ENCODE measurements around the gene RASD1. TPM values are rescaled to one million over a fixed set of nuclear protein-coding genes. Genes with fewer than 3 reads are reported as not detected.

RASD1 gene, protein sequence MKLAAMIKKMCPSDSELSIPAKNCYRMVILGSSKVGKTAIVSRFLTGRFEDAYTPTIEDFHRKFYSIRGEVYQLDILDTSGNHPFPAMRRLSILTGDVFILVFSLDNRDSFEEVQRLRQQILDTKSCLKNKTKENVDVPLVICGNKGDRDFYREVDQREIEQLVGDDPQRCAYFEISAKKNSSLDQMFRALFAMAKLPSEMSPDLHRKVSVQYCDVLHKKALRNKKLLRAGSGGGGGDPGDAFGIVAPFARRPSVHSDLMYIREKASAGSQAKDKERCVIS
- total RNA-seq (2014; rRNA removed; shearing (Covaris generic)): 0.28 and 1.3 TPM in 2 replicates

DNA sequence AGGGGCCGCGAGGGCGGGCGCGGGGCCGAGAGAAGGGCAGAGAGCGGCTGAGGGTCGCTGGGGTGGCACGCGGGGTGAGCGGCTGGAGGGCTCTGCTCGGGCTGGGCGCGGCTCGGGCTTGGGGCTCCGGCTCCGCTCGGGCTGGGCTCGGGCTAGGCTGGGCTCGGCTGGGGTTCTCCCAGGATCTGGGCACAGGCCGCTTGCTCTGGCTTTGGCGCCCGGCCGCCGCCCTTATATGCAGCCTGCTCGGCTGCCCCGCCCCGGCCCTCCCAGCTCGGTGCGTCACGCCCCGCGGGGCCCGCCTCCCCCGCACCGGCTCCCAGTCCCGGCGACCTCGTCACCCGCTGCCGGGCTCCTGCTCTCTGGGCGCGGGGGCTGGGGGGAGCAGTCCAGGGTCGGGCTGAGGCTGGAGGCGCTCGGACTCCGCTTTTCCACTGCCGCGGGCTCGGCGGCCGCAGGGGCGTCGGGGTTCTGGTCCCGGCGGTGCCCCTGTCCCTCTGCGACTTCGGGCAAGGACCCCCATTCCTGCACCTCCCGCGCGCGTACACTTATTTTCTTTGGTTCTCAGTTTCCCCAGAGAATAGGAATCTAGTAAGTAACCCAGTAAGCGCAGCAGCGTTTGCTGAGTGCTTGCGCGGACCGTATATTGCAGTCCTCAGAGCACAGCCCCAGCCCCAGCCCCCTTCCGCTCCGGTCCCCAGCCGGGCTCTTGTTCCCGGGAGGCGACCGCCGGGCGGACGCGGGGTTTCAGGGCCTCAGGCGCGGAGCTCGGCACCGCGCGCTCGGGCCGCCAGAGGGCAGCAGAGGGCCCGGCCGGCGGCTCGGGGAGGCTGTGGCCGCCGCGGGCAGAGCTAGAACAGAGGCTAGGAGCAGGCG, at the start of gene RASD1:
TSS of gene RASD1 (minus strand) at position 207 of the 876 bp plus-strand sequence. CDS start 214 bp downstream, outside the sequence.
- Histone ChIP-seq H3K36me3 (peaks cover 22% of the 10 kb centered on the region), H3K4me1 (replicated peaks) (peaks cover 11% of the 10 kb centered on the region), H3K4me3 (peak within 1 kb of the TSS; percentile 47), H3K27me3 (replicated peaks) (no peaks in the 10 kb centered on the region), H3K27ac (peak within 1 kb of the TSS; percentile 38; the same call in 1 of the 2 replicates), H3K9me3 (replicated peaks) (peaks cover 4% of the 10 kb centered on the region)
- DNase-seq (ENCODE audit: low read depth in 1 of 2, low spot score in 2 of 2): peak; percentile 85

DNA sequence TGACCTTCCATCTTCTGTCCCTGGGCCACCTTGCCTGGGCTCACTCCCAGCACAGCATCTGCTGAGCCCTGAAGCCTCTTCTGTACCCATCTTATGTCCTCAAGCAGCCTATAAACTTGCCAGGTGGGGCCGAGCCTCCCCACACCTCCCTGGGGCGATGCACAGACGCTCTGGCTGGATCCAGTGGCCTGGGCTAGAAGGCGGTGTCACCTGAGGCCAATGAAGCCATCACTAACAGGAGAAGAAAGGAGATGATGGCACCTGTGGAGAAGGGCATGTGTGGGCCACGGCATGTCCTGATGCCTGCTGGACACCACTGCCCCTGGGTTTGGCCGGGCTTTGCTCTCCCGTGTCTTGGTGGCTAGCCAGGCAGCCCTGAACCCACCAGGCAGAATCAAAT, 49.8 kb upstream of the RASD1 start:
- Histone ChIP-seq H3K27ac (no peak overlapping the region), H3K27me3 (replicated peaks) (no peaks in the 10 kb centered on the region), H3K36me3 (no peaks in the 10 kb centered on the region), H3K4me1 (replicated peaks) (peaks cover 9% of the 10 kb centered on the region), H3K4me3 (no peak overlapping the region), H3K9me3 (replicated peaks) (no peaks in the 10 kb centered on the region)
- no peak for DNase-seq (ENCODE audit: low read depth in 1 of 2, low spot score in 2 of 2)

DNA sequence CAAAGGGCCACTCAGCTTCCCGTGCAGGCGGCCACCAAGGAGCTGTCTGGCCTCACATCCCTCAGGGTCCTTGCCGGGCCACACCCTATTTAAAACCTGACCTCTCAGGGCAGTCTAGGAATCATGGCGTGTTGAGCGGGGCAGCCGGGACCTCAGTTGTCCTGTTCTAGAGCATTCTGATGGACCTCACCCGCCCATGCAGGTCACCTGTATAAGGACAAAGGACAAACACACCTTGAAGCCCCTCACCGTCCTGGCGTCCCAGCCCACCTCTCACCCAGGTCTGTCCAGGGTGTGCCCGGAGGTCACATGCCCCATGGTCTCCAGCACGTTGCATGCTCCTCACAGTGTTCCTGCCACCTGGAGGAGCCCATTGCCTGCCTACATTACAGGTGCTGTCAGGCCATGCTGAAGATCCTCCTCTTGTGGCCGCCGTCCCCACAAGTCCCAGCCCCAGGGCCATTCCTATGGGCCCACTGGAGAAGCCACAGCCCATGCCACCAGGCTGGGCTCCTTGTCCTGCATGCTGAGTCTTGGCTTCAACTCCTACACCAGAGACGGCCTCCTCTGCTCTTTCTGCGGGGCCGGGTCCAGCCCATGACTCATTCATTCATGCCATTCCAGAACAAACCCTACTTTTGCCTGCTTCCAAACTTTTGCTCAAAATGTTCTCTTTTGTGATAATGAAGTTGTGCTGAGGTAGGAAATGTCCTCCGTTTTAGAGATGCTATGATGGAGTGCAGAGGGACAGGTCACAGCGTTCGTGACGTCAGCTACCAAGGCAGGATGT, 49.0 kb upstream of the RASD1 start:
- Histone ChIP-seq H3K4me1 (replicated peaks) (peaks cover 9% of the 10 kb centered on the region; the same call in 1 of the 2 replicates), H3K4me3 (no peak overlapping the region), H3K27me3 (replicated peaks) (no peaks in the 10 kb centered on the region), H3K36me3 (no peaks in the 10 kb centered on the region), H3K9me3 (replicated peaks) (no peaks in the 10 kb centered on the region), H3K27ac (no peak overlapping the region)
- no peak for DNase-seq (ENCODE audit: low read depth in 1 of 2, low spot score in 2 of 2)

DNA sequence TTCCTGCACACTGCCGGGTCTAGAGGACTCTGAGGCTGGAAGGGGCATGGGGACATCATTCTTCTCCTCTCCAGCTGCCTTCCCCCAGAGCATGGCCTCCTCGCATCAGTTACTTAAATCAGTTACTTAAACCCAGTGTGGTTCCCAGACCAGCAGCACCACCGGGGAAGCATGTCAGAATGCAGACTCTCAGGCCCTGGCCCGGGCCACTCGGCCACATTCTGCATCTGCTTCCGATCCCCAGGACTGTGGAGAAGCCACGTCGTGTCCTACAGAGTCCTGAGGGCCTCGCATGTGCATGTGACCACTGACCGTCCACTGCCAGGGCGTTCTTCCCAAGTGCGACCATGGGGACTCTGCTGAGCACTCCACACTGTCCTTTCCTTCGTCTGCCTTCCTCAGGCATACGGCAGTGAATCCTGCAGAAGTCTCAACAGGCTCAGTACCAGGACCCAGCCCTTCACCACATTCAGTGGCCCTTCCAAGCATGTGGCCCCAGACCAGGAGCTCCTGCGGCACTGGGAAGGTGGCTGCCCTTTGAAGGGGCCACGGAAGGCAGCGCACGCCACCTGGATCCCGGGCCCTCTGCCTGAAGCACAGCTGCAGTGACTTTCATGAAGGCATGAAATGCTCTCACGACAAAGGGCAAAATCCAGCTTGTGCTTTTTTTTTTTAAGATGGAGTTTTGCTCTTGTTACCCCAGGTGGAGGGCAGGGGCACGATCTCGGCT, 46.9 kb upstream of the RASD1 start:
- DNase-seq (ENCODE audit: low read depth in 1 of 2, low spot score in 2 of 2): no peak
- Histone ChIP-seq H3K9me3 (replicated peaks) (no peaks in the 10 kb centered on the region), H3K27ac (no peak overlapping the region), H3K4me3 (no peak overlapping the region), H3K4me1 (replicated peaks) (peaks cover 9% of the 10 kb centered on the region; the same call in 1 of the 2 replicates), H3K36me3 (no peaks in the 10 kb centered on the region), H3K27me3 (replicated peaks) (no peaks in the 10 kb centered on the region)

DNA sequence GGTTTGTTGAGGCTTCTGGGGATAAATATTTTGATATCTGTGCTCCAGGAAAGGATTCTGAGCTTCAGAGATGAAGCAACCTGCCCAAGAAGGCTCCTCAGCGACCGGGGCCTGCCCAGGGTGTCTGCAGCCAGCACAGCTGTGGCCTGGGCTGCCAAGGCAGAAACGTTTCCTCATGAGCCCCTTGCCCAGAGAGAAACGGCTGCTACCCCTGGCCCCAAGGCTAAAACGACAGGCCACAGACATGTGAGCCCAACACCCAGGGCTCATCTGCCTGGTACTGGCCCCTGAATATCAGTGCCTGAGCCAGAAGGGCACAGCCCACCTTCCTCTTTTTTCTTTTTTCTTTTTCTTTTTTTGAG, 45.4 kb upstream of the RASD1 start:
- Histone ChIP-seq H3K27ac (no peak overlapping the region), H3K36me3 (no peaks in the 10 kb centered on the region), H3K9me3 (replicated peaks) (no peaks in the 10 kb centered on the region), H3K4me1 (replicated peaks) (peaks cover 9% of the 10 kb centered on the region; the same call in 1 of the 2 replicates), H3K27me3 (replicated peaks) (no peaks in the 10 kb centered on the region), H3K4me3 (no peak overlapping the region)
- no peak for DNase-seq (ENCODE audit: low read depth in 1 of 2, low spot score in 2 of 2)

DNA sequence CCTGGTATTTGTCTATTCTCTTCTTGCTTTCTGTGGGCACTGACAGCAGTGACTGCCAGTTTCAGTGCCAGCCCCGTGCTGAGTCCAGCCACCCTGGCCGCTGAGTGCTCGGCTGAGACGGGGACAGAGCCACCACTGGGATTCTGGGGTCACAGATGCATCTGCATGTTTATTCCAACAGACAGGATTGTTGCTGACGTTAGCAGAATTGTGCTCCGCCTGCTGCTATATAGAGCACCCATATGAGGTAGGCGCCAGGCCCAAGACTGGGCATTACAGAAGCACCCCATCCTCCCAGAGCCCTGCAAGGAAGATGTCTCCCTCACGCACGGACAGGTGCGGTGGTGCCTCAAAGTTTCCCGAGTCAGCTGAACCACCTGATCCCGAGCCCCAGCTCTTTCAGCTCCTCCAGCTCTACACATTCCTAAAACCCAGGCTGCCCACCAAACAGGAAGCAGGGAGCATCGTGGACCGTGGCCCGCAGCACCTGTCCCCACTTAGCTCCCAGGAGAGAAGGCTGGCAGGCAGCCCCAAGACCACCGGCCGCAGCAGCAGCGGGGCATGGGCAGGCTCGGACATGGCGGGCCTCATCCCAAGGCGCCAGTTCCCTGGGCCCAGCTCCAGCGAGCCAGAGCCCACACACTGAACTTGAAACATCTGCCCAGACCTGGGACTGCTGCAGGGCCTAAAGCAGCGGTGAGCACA, 44.9 kb upstream of the RASD1 start:
- DNase-seq (ENCODE audit: low read depth in 1 of 2, low spot score in 2 of 2): no peak
- Histone ChIP-seq H3K27me3 (replicated peaks) (no peaks in the 10 kb centered on the region), H3K9me3 (replicated peaks) (no peaks in the 10 kb centered on the region), H3K4me3 (no peak overlapping the region), H3K4me1 (replicated peaks) (peaks cover 9% of the 10 kb centered on the region; the same call in 1 of the 2 replicates), H3K36me3 (no peaks in the 10 kb centered on the region), H3K27ac (no peak overlapping the region)

DNA sequence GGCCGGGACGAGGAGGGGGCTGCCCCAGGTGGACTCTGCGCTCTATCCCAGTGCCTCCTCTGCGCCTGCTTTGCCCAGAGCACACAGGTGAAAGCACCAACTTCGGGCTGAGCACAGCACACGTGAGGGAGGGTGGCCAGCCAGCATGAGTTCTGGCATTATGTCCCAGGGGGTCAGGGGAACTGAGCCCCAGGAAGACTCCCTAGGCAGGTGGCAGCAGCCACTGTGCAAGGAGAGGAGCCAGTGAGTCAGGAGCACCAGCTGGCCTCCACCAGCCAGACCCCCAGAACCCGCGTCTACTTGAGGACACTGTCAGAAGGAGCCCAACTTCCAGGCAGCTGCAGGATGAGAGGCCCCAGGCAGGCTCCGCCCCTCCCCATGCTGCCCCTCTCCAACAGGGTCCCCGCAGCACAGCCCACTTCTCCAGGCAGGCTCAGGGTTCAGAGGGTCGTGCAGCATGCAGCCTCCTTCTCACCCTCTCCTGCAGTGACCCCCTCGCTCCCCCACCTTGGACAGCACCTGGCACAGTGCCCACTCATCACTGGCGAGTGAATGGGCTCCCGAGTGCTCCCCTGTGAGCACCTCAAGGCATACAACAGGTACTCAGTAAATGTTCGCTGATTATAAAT, 44.2 kb upstream of the RASD1 start:
- no peak overlapping the region for H3K27ac ChIP-seq
- H3K9me3 ChIP-seq (replicated peaks): no peaks in the 10 kb centered on the region
- H3K4me3 ChIP-seq: no peak overlapping the region
- no peaks in the 10 kb centered on the region for H3K36me3 ChIP-seq
- no peaks in the 10 kb centered on the region for H3K27me3 ChIP-seq (replicated peaks)
- peaks cover 2% of the 10 kb centered on the region; the same call in 1 of the 2 replicates for H3K4me1 ChIP-seq (replicated peaks)
- DNase-seq (ENCODE audit: low read depth in 1 of 2, low spot score in 2 of 2): no peak

DNA sequence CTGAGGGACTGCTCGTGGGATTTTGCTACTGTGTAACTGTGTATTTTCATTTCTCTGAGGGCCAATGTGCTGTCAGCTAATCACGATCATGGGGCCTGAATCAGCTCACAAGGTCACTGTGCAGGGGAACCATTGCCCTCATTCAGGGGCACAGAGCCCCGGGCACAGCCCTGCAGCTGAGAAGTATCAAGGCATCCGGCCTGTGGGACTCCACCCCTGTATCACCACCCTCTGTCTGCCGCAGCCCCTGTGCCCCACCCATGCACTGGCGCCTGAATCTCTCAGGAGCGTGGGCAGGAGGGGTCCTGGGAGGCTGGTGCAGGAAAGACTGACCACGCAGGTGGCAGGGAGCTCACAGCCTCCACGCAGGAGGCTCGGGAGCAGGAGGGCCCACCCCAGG, 43.4 kb upstream of the RASD1 start:
- DNase-seq (ENCODE audit: low read depth in 1 of 2, low spot score in 2 of 2): no peak
- H3K27ac ChIP-seq: no peak overlapping the region
- H3K36me3 ChIP-seq: no peaks in the 10 kb centered on the region
- H3K27me3 ChIP-seq (replicated peaks): no peaks in the 10 kb centered on the region
- H3K9me3 ChIP-seq (replicated peaks): no peaks in the 10 kb centered on the region
- H3K4me3 ChIP-seq: no peak overlapping the region
- no peaks in the 10 kb centered on the region for H3K4me1 ChIP-seq (replicated peaks)

DNA sequence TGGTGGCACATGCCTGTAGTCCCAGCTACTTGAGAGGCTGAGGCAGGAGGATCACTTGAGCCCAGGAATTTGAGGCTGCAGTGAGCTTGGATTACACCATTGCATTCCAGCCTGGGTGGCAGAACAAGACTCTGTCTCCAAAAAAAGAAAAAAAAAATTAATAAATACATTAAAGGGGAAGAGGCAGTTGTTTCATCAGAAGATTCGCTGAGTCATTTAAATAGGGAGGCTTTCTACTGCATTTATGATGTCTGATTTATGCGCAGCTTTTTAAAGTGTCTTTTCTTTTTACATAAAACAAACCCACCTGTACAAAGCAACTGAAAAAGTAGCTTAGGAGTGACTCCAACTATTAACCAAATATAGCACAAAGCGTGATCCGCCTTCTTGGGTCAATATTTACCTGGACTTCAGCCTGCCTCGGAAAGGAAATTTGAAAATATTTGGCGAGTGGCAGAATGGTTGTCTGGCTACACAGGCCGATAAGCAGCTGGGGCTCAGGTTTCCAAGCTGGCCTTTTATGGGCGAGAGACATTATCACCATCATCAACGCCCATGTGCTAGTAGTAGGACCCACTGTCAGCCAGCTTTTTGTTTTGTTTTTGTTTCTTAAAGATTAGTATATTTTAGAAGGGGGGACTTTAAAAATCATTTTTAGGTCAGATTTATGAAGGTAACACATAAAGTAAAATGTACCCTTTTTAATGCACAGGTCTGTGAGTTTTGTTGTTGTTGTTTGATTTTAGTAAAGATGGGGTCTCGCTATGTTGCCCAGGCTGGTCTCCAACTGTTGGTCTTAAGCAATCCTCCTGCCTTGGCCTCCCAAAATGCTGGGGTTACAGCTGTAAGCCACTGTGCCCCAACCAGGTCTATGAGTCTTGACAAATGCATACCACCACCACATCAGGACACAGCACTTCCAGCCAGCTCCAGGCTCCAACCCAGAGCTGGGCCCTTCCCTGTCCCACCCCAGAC, 42.5 kb upstream of the RASD1 start:
- Histone ChIP-seq H3K27ac (no peak overlapping the region), H3K4me3 (no peak overlapping the region), H3K9me3 (replicated peaks) (no peaks in the 10 kb centered on the region), H3K4me1 (replicated peaks) (no peaks in the 10 kb centered on the region), H3K27me3 (replicated peaks) (no peaks in the 10 kb centered on the region), H3K36me3 (no peaks in the 10 kb centered on the region)
- DNase-seq (ENCODE audit: low read depth in 1 of 2, low spot score in 2 of 2): no peak

DNA sequence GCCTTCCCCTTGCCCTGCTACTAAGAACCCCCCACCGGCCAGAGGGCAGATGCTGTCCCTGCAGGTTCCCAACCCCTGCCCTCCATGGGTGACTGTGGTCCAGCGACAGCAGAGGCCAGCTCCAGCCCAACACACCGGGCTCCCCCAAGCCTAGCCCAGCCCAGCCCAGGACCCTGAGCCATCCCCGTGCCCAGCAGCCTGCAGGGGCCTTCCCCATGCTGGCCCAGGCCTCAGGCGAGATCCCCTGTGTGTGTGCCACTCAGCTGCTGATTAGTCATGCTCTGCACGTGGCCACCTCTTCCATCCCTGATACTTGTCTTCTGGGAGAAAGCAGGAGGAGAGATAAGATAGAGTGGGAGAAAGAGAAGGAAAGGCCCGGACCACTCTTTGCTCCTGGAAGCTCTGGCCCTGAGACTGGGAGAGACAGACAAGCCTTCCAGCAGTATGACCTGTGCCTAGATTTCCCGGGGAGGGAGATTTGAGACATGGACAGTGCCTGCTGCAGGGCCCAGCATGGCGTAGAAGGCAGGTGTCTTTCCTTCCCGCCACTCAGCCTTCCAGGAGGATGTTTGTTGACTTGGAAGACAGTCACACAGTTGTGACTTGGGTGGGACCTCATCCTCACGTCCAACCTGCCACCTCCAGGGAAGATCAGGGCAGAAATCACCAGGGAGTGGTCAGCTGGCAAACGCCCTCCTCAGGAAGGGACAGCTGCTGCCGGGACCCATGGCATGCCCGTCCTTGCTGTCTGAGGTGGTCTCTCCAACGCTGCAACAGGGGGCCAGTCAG, 41.3 kb upstream of the RASD1 start:
- DNase-seq (ENCODE audit: low read depth in 1 of 2, low spot score in 2 of 2): no peak
- Histone ChIP-seq H3K4me1 (replicated peaks) (no peaks in the 10 kb centered on the region), H3K27me3 (replicated peaks) (no peaks in the 10 kb centered on the region), H3K9me3 (replicated peaks) (no peaks in the 10 kb centered on the region), H3K36me3 (no peaks in the 10 kb centered on the region), H3K27ac (no peak overlapping the region), H3K4me3 (no peak overlapping the region)

DNA sequence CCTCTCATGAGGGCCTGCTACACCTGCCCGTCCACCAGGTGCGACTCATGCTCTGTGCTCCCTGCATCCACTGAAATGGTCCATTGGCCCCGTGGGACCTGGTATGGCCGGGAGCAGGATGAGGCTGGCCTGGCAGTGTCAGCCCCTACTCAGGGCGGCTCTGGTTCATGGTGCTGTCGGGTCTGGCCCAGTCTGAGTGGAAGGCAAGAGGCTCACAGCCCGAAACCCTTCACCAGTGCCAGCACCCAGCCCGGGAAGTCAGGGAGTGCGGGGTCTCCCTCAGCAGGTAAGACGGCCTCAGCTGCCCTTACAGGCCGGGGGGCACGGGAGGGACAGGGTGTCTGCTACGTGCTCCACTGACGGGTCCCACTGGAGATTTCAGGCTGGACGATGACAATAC, 40.5 kb upstream of the RASD1 start:
- Histone ChIP-seq H3K4me1 (replicated peaks) (no peaks in the 10 kb centered on the region), H3K36me3 (no peaks in the 10 kb centered on the region), H3K4me3 (no peak overlapping the region), H3K9me3 (replicated peaks) (no peaks in the 10 kb centered on the region), H3K27me3 (replicated peaks) (no peaks in the 10 kb centered on the region), H3K27ac (no peak overlapping the region)
- DNase-seq (ENCODE audit: low read depth in 1 of 2, low spot score in 2 of 2): no peak
